SU-DHL-6 (cell line): ENCODE results near the gene FOXP4.

ENCODE experiments used
- H2AFZ ChIP-seq: fragments of 200-600 bp; sonication (generic); 2 replicates; pipeline ENCODE4 v1.6.1; 2014; ENCODE audit warnings: low read depth, mild to moderate bottlenecking, moderate library complexity, mixed read lengths, antibody characterized with exemption, low read length; ENCODE audit not compliant: severe bottlenecking
- H3F3A ChIP-seq: fragments of 200-600 bp; shearing (Covaris generic); 2 replicates; pipeline ENCODE4 v1.6.0; 2016; ENCODE audit warnings: antibody characterized with exemption, mild to moderate bottlenecking; ENCODE audit not compliant: insufficient read depth
- H3K27ac ChIP-seq: fragments of 200-600 bp; sonication (generic); 2 replicates; pipeline ENCODE4 v1.5.1; 2016; ENCODE audit warnings: low read depth, mild to moderate bottlenecking, low read length, moderate library complexity, mixed read lengths
- H3K27me3 ChIP-seq: fragments of 200-600 bp; sonication (generic), shearing (Covaris generic); 2 replicates; pipeline ENCODE4 v1.6.0; 2014; ENCODE audit warnings: mild to moderate bottlenecking, low read length
- H3K36me3 ChIP-seq: fragments of 200-600 bp; sonication (generic); 2 replicates; pipeline ENCODE4 v1.6.1; 2014; ENCODE audit warnings: mild to moderate bottlenecking, low read length, mixed read lengths
- H3K4me2 ChIP-seq: fragments of 300-600, 200-600 bp; shearing (Covaris generic), sonication (generic); 2 replicates; pipeline ENCODE4 v1.6.0; 2014; ENCODE audit warnings: low read length, low read depth, mild to moderate bottlenecking; ENCODE audit not compliant: poor library complexity, severe bottlenecking
- H3K4me3 ChIP-seq: fragments of 200-600 bp; sonication (generic); 2 replicates; pipeline ENCODE4 v1.5.1; 2014; ENCODE audit warnings: antibody characterized with exemption, low read length, mild to moderate bottlenecking, mixed read lengths; ENCODE audit not compliant: insufficient read depth, poor library complexity, severe bottlenecking
- H3K79me2 ChIP-seq: fragments of 200-600 bp; sonication (generic); 2 replicates; pipeline ENCODE4 v1.6.1; 2014; ENCODE audit warnings: mild to moderate bottlenecking, low read length, moderate library complexity; ENCODE audit not compliant: insufficient read depth
- H3K9ac ChIP-seq: fragments of 200-600 bp; sonication (generic); 2 replicates; pipeline ENCODE4 v1.7.0; 2014; ENCODE audit warnings: mild to moderate bottlenecking, low read length
- H3K9me2 ChIP-seq: fragments of 200-600 bp; sonication (generic); replicated peaks from 2 replicates; pipeline ENCODE4 v1.6.1; 2014; ENCODE audit warnings: low read length; ENCODE audit not compliant: insufficient read depth
- H3K9me3 ChIP-seq: fragments of 200-600 bp; sonication (generic); 2 replicates; pipeline ENCODE4 v1.6.1; 2014; ENCODE audit warnings: low read length, mixed read lengths; ENCODE audit not compliant: insufficient read depth
- H4K20me1 ChIP-seq: fragments of 200-600 bp; sonication (generic); 2 replicates; pipeline ENCODE4 v1.6.1; 2014; ENCODE audit warnings: low read depth, mild to moderate bottlenecking, antibody characterized with exemption, low read length, moderate library complexity, mixed read lengths
- EZH2phosphoT487 ChIP-seq: fragments of 200-600 bp; sonication (generic), shearing (Covaris generic); conservative IDR thresholded peaks from 2 replicates; pipeline ENCODE4 v1.6.1; 2018; ENCODE audit warnings: mild to moderate bottlenecking, antibody characterized with exemption, low read length, moderate library complexity, mixed read lengths
- TF ChIP-seq, protein P1 (sequence below): fragments of 200-600 bp; sonication (generic); IDR thresholded peaks from one replicate; pipeline ENCODE4 v1.5.1; 2017; ENCODE audit warnings: antibody characterized with exemption, mild to moderate bottlenecking, low read length, moderate library complexity; ENCODE audit not compliant: insufficient read depth, poor library complexity, severe bottlenecking

FOXP4 gene, protein sequence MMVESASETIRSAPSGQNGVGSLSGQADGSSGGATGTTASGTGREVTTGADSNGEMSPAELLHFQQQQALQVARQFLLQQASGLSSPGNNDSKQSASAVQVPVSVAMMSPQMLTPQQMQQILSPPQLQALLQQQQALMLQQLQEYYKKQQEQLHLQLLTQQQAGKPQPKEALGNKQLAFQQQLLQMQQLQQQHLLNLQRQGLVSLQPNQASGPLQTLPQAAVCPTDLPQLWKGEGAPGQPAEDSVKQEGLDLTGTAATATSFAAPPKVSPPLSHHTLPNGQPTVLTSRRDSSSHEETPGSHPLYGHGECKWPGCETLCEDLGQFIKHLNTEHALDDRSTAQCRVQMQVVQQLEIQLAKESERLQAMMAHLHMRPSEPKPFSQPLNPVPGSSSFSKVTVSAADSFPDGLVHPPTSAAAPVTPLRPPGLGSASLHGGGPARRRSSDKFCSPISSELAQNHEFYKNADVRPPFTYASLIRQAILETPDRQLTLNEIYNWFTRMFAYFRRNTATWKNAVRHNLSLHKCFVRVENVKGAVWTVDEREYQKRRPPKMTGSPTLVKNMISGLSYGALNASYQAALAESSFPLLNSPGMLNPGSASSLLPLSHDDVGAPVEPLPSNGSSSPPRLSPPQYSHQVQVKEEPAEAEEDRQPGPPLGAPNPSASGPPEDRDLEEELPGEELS

DNA sequence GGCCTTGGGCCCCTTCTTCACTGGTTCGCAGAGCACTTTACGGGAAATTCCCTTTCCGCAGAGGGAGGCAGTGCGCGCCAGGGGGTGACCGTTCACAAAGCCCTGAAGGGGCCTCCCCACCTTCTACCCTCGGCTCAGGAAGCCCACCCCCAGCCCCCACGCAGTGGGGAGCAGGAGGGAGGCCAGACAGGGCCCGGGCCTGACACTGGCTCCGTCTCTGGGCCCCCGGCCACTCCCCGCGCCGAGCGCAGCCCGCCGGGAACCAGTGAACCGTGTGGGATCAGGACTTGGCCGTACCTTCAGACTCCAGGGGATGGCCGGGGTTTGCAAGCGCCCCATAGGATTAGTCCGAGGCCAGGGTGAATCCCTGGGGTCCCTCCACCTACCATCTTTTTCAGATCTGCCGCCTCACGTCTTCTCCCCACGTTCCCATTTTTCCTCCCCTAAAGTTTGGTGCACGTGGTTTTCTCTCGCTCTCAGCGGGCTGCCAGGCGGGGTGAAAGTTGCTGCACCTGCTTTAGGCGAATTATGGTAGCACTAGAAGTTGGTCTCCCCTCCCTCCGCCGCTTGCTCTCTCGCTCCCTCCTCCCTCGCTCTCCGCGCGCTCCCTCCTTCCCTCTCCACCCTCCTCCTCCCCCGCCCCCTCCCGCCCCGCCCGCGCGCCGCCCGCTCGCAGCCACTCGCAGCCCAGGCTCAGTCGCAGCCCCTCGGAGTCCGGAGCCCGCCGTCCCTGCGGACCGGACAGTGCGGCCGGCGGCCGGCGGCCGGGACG, at the start of gene FOXP4:
Gene FOXP4, plus strand, starts transcription at position 679 of the 772 bp plus-strand sequence. CDS start 19,380 bp downstream, outside the sequence.
- Histone ChIP-seq H3K4me3 (peak within 1 kb of the TSS; percentile 61), H3F3A (no peaks in the 10 kb centered on the region), H2AFZ (peak within 1 kb of the TSS; percentile 91), H3K36me3 (no peaks in the 10 kb centered on the region), H3K9ac (peak within 1 kb of the TSS; percentile 68), H3K27ac (peak within 1 kb of the TSS; percentile 34), H3K4me2 (peak within 1 kb of the TSS; percentile 82), H4K20me1 (peaks cover 6% of the 10 kb centered on the region; the same call in 1 of the 2 replicates), H3K79me2 (peaks cover 14% of the 10 kb centered on the region; the same call in 1 of the 2 replicates), H3K9me2 (no peaks in the 10 kb centered on the region), H3K9me3 (no peaks in the 10 kb centered on the region), H3K27me3 (no peaks in the 10 kb centered on the region)
- no peak for TF ChIP-seq EZH2phosphoT487
- TF ChIP-seq, protein P1, sequence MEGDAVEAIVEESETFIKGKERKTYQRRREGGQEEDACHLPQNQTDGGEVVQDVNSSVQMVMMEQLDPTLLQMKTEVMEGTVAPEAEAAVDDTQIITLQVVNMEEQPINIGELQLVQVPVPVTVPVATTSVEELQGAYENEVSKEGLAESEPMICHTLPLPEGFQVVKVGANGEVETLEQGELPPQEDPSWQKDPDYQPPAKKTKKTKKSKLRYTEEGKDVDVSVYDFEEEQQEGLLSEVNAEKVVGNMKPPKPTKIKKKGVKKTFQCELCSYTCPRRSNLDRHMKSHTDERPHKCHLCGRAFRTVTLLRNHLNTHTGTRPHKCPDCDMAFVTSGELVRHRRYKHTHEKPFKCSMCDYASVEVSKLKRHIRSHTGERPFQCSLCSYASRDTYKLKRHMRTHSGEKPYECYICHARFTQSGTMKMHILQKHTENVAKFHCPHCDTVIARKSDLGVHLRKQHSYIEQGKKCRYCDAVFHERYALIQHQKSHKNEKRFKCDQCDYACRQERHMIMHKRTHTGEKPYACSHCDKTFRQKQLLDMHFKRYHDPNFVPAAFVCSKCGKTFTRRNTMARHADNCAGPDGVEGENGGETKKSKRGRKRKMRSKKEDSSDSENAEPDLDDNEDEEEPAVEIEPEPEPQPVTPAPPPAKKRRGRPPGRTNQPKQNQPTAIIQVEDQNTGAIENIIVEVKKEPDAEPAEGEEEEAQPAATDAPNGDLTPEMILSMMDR: no peak

GRCh38 chr6:41497573-41497972, 48.6 kb upstream of the FOXP4 start:
- H2AFZ ChIP-seq: no peak overlapping the region
- H3F3A ChIP-seq: no peaks in the 10 kb centered on the region
- H3K4me3 ChIP-seq: no peak overlapping the region
- TF ChIP-seq, protein P1: no peak
- no peak for TF ChIP-seq EZH2phosphoT487
- H3K79me2 ChIP-seq: no peaks in the 10 kb centered on the region
- 0 out of 2 replicates have a peak, but pooled peaks cover 4% of the 10 kb centered on the region for H3K27me3 ChIP-seq
- no peaks in the 10 kb centered on the region for H3K9me3 ChIP-seq
- no peak overlapping the region for H3K9ac ChIP-seq
- H3K36me3 ChIP-seq: no peaks in the 10 kb centered on the region
- no peak overlapping the region for H3K27ac ChIP-seq
- H4K20me1 ChIP-seq: no peaks in the 10 kb centered on the region
- no peak overlapping the region for H3K4me2 ChIP-seq
- no peaks in the 10 kb centered on the region for H3K9me2 ChIP-seq

GRCh38 chr6:41497994-41498393, 48.2 kb upstream of the FOXP4 start:
- no peak overlapping the region for H3K4me3 ChIP-seq
- H4K20me1 ChIP-seq: no peaks in the 10 kb centered on the region
- H3K79me2 ChIP-seq: no peaks in the 10 kb centered on the region
- H3K27me3 ChIP-seq: 0 out of 2 replicates have a peak, but pooled peaks cover 4% of the 10 kb centered on the region
- H3K9ac ChIP-seq: no peak overlapping the region
- no peaks in the 10 kb centered on the region for H3K36me3 ChIP-seq
- TF ChIP-seq EZH2phosphoT487: no peak
- TF ChIP-seq, protein P1: no peak
- no peaks in the 10 kb centered on the region for H3K9me2 ChIP-seq
- H3K9me3 ChIP-seq: no peaks in the 10 kb centered on the region
- H3K4me2 ChIP-seq: no peak overlapping the region
- H2AFZ ChIP-seq: no peak overlapping the region
- H3K27ac ChIP-seq: no peak overlapping the region
- H3F3A ChIP-seq: no peaks in the 10 kb centered on the region
